Stimulated activated CD4-positive, alpha-beta T cell treated with anti-CD3 and anti-CD28 coated beads, TNF-alpha, amount 100 ng/mL, for 4 hours (primary cell): Measurements from ENCODE around the gene UVRAG.
A peak's percentile ranks its signal among the peaks of the same experiment; 100 is the strongest.

ENCODE experiments used
- DNase-seq, 3 experiments: peaks; one replicate each; pipeline ENCODE4 v3.0.0-alpha.2; 2020; ENCODE audit warnings: low read depth in 3 of 3

UVRAG gene

GRCh38 chr11:76151556-76152085 lies 336.6 kb downstream of the UVRAG start:
- no peak for DNase-seq

GRCh38 chr11:76152086-76152681 lies 337.2 kb downstream of the UVRAG start:
- DNase-seq, result peak; percentile 70 to 72 (median 72)

GRCh38 chr11:76152741-76153570 lies 337.9 kb downstream of the UVRAG start:
- no peak for DNase-seq

GRCh38 chr11:76153571-76153923 lies 338.5 kb downstream of the UVRAG start:
- DNase-seq, result no peak

- no peak for DNase-seq
Measured at GRCh38 chr11:76155500-76156227, 340.7 kb downstream of the UVRAG start.

GRCh38 chr11:76156971-76157427 lies 342.0 kb downstream of the UVRAG start:
- DNase-seq, result no peak

- DNase-seq, result no peak
Measured at GRCh38 chr11:76157891-76158290, 342.9 kb downstream of the UVRAG start.

- no peak for DNase-seq
Measured at GRCh38 chr11:76158394-76159302, 343.6 kb downstream of the UVRAG start.

- DNase-seq, result no peak
Measured at GRCh38 chr11:76159303-76159937, 344.4 kb downstream of the UVRAG start.

GRCh38 chr11:76159983-76160661 lies 345.1 kb downstream of the UVRAG start:
- DNase-seq, result no peak

- DNase-seq, result no peak
Measured at GRCh38 chr11:76160856-76161255, 345.8 kb downstream of the UVRAG start.

- DNase-seq, result no peak
Measured at GRCh38 chr11:76161261-76161961, 346.4 kb downstream of the UVRAG start.

- no peak for DNase-seq
Measured at GRCh38 chr11:76162336-76163288, 347.6 kb downstream of the UVRAG start.

- DNase-seq, result no peak
Measured at GRCh38 chr11:76163289-76163880, 348.4 kb downstream of the UVRAG start.

GRCh38 chr11:76164081-76164480 lies 349.1 kb downstream of the UVRAG start:
- no peak for DNase-seq

GRCh38 chr11:76164861-76165751 lies 350.1 kb downstream of the UVRAG start:
- no peak for DNase-seq

- no peak for DNase-seq
Measured at GRCh38 chr11:76166314-76166713, 351.3 kb downstream of the UVRAG start.
